EL (cell line): ENCODE results near the gene OLFML1.

ENCODE experiments used
- DNase-seq: peaks from one replicate; pipeline ENCODE4 v3.0.0-alpha.2; 2016

The OLFML1 gene

GRCh38 chr11:7485186-7486097, at the start of gene OLFML1:
Gene OLFML1, plus strand, starts transcription at chr11:7485506. Its CDS starts 370 bp downstream, at chr11:7485876.
- DNase-seq = no peak

GRCh38 chr11:7436146-7436545, 49.2 kb upstream of the OLFML1 start:
- no peak for DNase-seq

GRCh38 chr11:7436657-7437056, 48.6 kb upstream of the OLFML1 start:
- no peak for DNase-seq

- peak; percentile 70 for DNase-seq
Measured at GRCh38 chr11:7437696-7438095, 47.6 kb upstream of the OLFML1 start.

GRCh38 chr11:7439746-7440320, 45.5 kb upstream of the OLFML1 start:
- no peak for DNase-seq

GRCh38 chr11:7442588-7443215, 42.6 kb upstream of the OLFML1 start:
- DNase-seq = peak; percentile 59

- no peak for DNase-seq
Measured at GRCh38 chr11:7444091-7444981, 41.0 kb upstream of the OLFML1 start.

- no peak for DNase-seq
Measured at GRCh38 chr11:7445564-7445963, 39.7 kb upstream of the OLFML1 start.

GRCh38 chr11:7448201-7448600, 37.1 kb upstream of the OLFML1 start:
- no peak for DNase-seq

- DNase-seq = no peak
Measured at GRCh38 chr11:7449211-7449840, 36.0 kb upstream of the OLFML1 start.

GRCh38 chr11:7449841-7450214, 35.5 kb upstream of the OLFML1 start:
- no peak for DNase-seq

- no peak for DNase-seq
Measured at GRCh38 chr11:7450836-7451235, 34.5 kb upstream of the OLFML1 start.

- DNase-seq = peak; percentile 5
Measured at GRCh38 chr11:7451520-7451919, 33.8 kb upstream of the OLFML1 start.

GRCh38 chr11:7451952-7452494, 33.3 kb upstream of the OLFML1 start:
- DNase-seq = no peak

- no peak for DNase-seq
Measured at GRCh38 chr11:7454854-7455253, 30.5 kb upstream of the OLFML1 start.

GRCh38 chr11:7457211-7457610, 28.1 kb upstream of the OLFML1 start:
- peak; percentile 77 for DNase-seq

- DNase-seq = no peak
Measured at GRCh38 chr11:7462706-7463105, 22.6 kb upstream of the OLFML1 start.

GRCh38 chr11:7467652-7468051, 17.7 kb upstream of the OLFML1 start:
- peak; percentile 50 for DNase-seq

- no peak for DNase-seq
Measured at GRCh38 chr11:7469351-7469865, 15.9 kb upstream of the OLFML1 start.

GRCh38 chr11:7471071-7471470, 14.2 kb upstream of the OLFML1 start:
- no peak for DNase-seq

GRCh38 chr11:7473717-7474116, 11.6 kb upstream of the OLFML1 start:
- DNase-seq = no peak

- peak; percentile 8 for DNase-seq
Measured at GRCh38 chr11:7480113-7480512, 5.2 kb upstream of the OLFML1 start.
